Activated naive CD4-positive, alpha-beta T cell treated with anti-CD3 and anti-CD28 coated beads for 36 hours (primary cell): ENCODE results near the gene NPR2. TPM values are rescaled to one million over a fixed set of nuclear protein-coding genes. Genes with fewer than 3 reads are reported as not detected.

Source experiments
- CTCF ChIA-PET: fragments of 350-600 bp; sonication (Branson Sonifier 250); formaldehyde crosslinking; loops from one replicate; lab custom pipeline; 2021; ENCODE audit warnings: antibody characterized with exemption; lab: Charles Lee
- DNase-seq: peaks from one replicate; pipeline ENCODE4 v3.0.0-alpha.2; 2020
- H3K27ac Mint-ChIP-seq: one replicate; pipeline ENCODE4 v1.8.0; 2021; ENCODE audit warnings: mild to moderate bottlenecking, mixed read lengths
- H3K27me3 Mint-ChIP-seq: one replicate; pipeline ENCODE4 v1.8.0; 2021; ENCODE audit warnings: low read depth, mixed read lengths
- H3K36me3 Mint-ChIP-seq: one replicate; pipeline ENCODE4 v1.8.0; 2021; ENCODE audit warnings: low read depth, mixed read lengths
- H3K4me1 Mint-ChIP-seq: one replicate; pipeline ENCODE4 v1.8.0; 2021; ENCODE audit warnings: low read depth, mixed read lengths
- H3K4me3 Mint-ChIP-seq: one replicate; pipeline ENCODE4 v1.8.0; 2021; ENCODE audit warnings: mild to moderate bottlenecking, moderate library complexity, mixed read lengths
- H3K9me3 Mint-ChIP-seq: one replicate; pipeline ENCODE4 v1.8.0; 2021; ENCODE audit warnings: mixed read lengths
- intact Hi-C: fragments of 100-400 bp; cut with micrococcal nuclease; formaldehyde crosslinking; loops from one replicate; pipeline ENCODE4 v1.15.1; 2023
- total RNA-seq, 2 experiments: library from RNA; stranded (reverse); gene quantifications; one replicate each; pipeline ENCODE4 v1.2.3, GENCODE V29; 2021

NPR2 gene
- total RNA-seq, 2 experiments from 2014 or later, result 3.6 to 5.5 TPM

GRCh38 chr9:35790025-35790384 lies 1.4 kb upstream of the NPR2 start:
- Mint-ChIP-seq H3K36me3 (peaks cover 12% of the 10 kb centered on the region), H3K9me3 (no peaks in the 10 kb centered on the region), H3K4me1 (no peaks in the 10 kb centered on the region), H3K4me3 (no peak overlapping the region), H3K27me3 (no peaks in the 10 kb centered on the region), H3K27ac (no peak overlapping the region)
- CTCF ChIA-PET, result interaction anchor here (0.7 to 3.6 kb wide), 35 partner anchors 9 to 1958 kb away, joined by 3 to 33 read pairs (median 5); partner anchors contain the start of genes FAM221B, HINT2 and SPAG8
- no peak for DNase-seq
- intact Hi-C loops, result loop anchor here (1.0 to 5.0 kb wide), 4 partner anchors 23 to 232 kb away; partner anchors contain the start of gene SPAG8

GRCh38 chr9:35790385-35791296 lies 750 bp upstream of the NPR2 start:
- intact Hi-C loops, result loop anchor here (1.0 to 5.0 kb wide), 4 partner anchors 22 to 232 kb away; partner anchors contain the start of gene SPAG8
- Mint-ChIP-seq H3K4me1 (no peaks in the 10 kb centered on the region), H3K4me3 (no peak overlapping the region), H3K27ac (no peak overlapping the region), H3K36me3 (peaks cover 11% of the 10 kb centered on the region), H3K27me3 (no peaks in the 10 kb centered on the region), H3K9me3 (no peaks in the 10 kb centered on the region)
- CTCF ChIA-PET, result interaction anchor here (0.6 to 3.6 kb wide), 44 partner anchors 8 to 1959 kb away, joined by 3 to 33 read pairs (median 4); partner anchors contain the start of genes FAM221B, HINT2 and SPAG8
- DNase-seq, result peak; percentile 69

- Mint-ChIP-seq H3K27ac (no peak overlapping the region), H3K9me3 (no peaks in the 10 kb centered on the region), H3K4me3 (no peak overlapping the region), H3K36me3 (peaks cover 2% of the 10 kb centered on the region), H3K4me1 (peaks cover 4% of the 10 kb centered on the region), H3K27me3 (no peaks in the 10 kb centered on the region)
- no peak for DNase-seq
- CTCF ChIA-PET, result interaction anchor here (0.7 to 2.2 kb wide), 2 partner anchors 83 to 90 kb away, joined by 3 to 11 read pairs; no protein-coding TSS in a partner anchor
- intact Hi-C loops, result loop anchor here (5.0 kb wide), 1 partner anchor 230 kb away; no protein-coding TSS in a partner anchor
Measured at GRCh38 chr9:35792024-35792813, 828 bp downstream of the NPR2 start.

- H3K4me1 Mint-ChIP-seq, result peaks cover 4% of the 10 kb centered on the region
- no peak overlapping the region for H3K27ac Mint-ChIP-seq
Measured at GRCh38 chr9:35792826-35793225, 1.4 kb downstream of the NPR2 start.

GRCh38 chr9:35793461-35793860 lies 2.1 kb downstream of the NPR2 start:
- H3K4me3 Mint-ChIP-seq, result no peak overlapping the region
- H3K27me3 Mint-ChIP-seq, result no peaks in the 10 kb centered on the region
- no peaks in the 10 kb centered on the region for H3K36me3 Mint-ChIP-seq
- no peaks in the 10 kb centered on the region for H3K9me3 Mint-ChIP-seq
- peaks cover 5% of the 10 kb centered on the region for H3K4me1 Mint-ChIP-seq
- DNase-seq, result no peak
- no peak overlapping the region for H3K27ac Mint-ChIP-seq
- CTCF ChIA-PET, result interaction anchor here (0.7 to 2.2 kb wide), 2 partner anchors 19 to 89 kb away, joined by 3 to 11 read pairs; partner anchors contain the start of gene SPAG8
- intact Hi-C loops, result loop anchor here (5.0 kb wide), 1 partner anchor 229 kb away; no protein-coding TSS in a partner anchor

More at GRCh38 chr9:35792826-35793225, 1.4 kb downstream of the NPR2 start:
- no peaks in the 10 kb centered on the region for H3K36me3 Mint-ChIP-seq
- H3K27me3 Mint-ChIP-seq, result no peaks in the 10 kb centered on the region
- DNase-seq, result no peak
- H3K4me3 Mint-ChIP-seq, result no peak overlapping the region
- intact Hi-C loops, result loop anchor here (5.0 kb wide), 1 partner anchor 229 kb away; no protein-coding TSS in a partner anchor
- CTCF ChIA-PET, result interaction anchor here (0.7 to 2.2 kb wide), 3 partner anchors 19 to 89 kb away, joined by 3 to 11 read pairs (median 3); partner anchors contain the start of gene SPAG8
- H3K9me3 Mint-ChIP-seq, result no peaks in the 10 kb centered on the region

- CTCF ChIA-PET, result interaction anchor here (0.6 to 1.6 kb wide), 5 partner anchors 16 to 395 kb away, joined by 3 to 8 read pairs (median 3); partner anchors contain the start of genes CLTA and SPAG8
Measured at GRCh38 chr9:35795695-35796094, 4.3 kb downstream of the NPR2 start.

GRCh38 chr9:35797311-35798109 lies 6.1 kb downstream of the NPR2 start:
- Mint-ChIP-seq H3K27me3 (no peaks in the 10 kb centered on the region), H3K4me1 (peaks cover 12% of the 10 kb centered on the region), H3K36me3 (peaks cover 3% of the 10 kb centered on the region), H3K9me3 (no peaks in the 10 kb centered on the region), H3K4me3 (no peak overlapping the region), H3K27ac (no peak overlapping the region)
- intact Hi-C loops, result no loop called here
- DNase-seq, result no peak
- CTCF ChIA-PET, result interaction anchor here (1.5 to 1.9 kb wide), 3 partner anchors 29 to 393 kb away, joined by 3 to 9 read pairs (median 4); partner anchors contain the start of gene CLTA

More at GRCh38 chr9:35795695-35796094, 4.3 kb downstream of the NPR2 start:
- no peak for DNase-seq
- no peaks in the 10 kb centered on the region for H3K36me3 Mint-ChIP-seq
- no peaks in the 10 kb centered on the region for H3K9me3 Mint-ChIP-seq
- H3K4me1 Mint-ChIP-seq, result peaks cover 12% of the 10 kb centered on the region
- no peaks in the 10 kb centered on the region for H3K27me3 Mint-ChIP-seq
- intact Hi-C loops, result no loop called here
- H3K27ac Mint-ChIP-seq, result no peak overlapping the region
- H3K4me3 Mint-ChIP-seq, result no peak overlapping the region

GRCh38 chr9:35798658-35799374 lies 7.4 kb downstream of the NPR2 start:
- Mint-ChIP-seq H3K9me3 (no peaks in the 10 kb centered on the region), H3K36me3 (peaks cover 3% of the 10 kb centered on the region), H3K4me1 (peaks cover 12% of the 10 kb centered on the region), H3K27ac (no peak overlapping the region), H3K4me3 (no peak overlapping the region), H3K27me3 (no peaks in the 10 kb centered on the region)
- intact Hi-C loops, result no loop called here
- CTCF ChIA-PET, result interaction anchor here (0.6 to 1.9 kb wide), 4 partner anchors 8 to 83 kb away, joined by 3 to 9 read pairs (median 5); no protein-coding TSS in a partner anchor
- DNase-seq, result peak; percentile 64

GRCh38 chr9:35800530-35800929 lies 9.1 kb downstream of the NPR2 start:
- Mint-ChIP-seq H3K36me3 (peaks cover 3% of the 10 kb centered on the region), H3K4me3 (no peak overlapping the region), H3K4me1 (peaks cover 12% of the 10 kb centered on the region), H3K9me3 (no peaks in the 10 kb centered on the region), H3K27me3 (no peaks in the 10 kb centered on the region), H3K27ac (no peak overlapping the region)
- no peak for DNase-seq
- intact Hi-C loops, result no loop called here
- CTCF ChIA-PET, result no interaction called here

GRCh38 chr9:35801328-35802128 lies 10.1 kb downstream of the NPR2 start:
- Mint-ChIP-seq H3K9me3 (no peaks in the 10 kb centered on the region), H3K4me1 (peaks cover 13% of the 10 kb centered on the region), H3K27me3 (no peaks in the 10 kb centered on the region), H3K27ac (no peak overlapping the region), H3K4me3 (no peak overlapping the region), H3K36me3 (peaks cover 3% of the 10 kb centered on the region)
- intact Hi-C loops, result no loop called here
- CTCF ChIA-PET, result interaction anchor here (0.8 kb wide), 1 partner anchor 11 kb away, joined by 3 read pairs; no protein-coding TSS in a partner anchor
- DNase-seq, result no peak
